Stimulated activated CD4-positive, alpha-beta T cell treated with anti-CD3 and anti-CD28 coated beads, Interleukin-2, amount 100 ng/mL, for 4 hours (primary cell): ENCODE measurements around the gene SPATA9.

Source experiments
- DNase-seq: peaks from one replicate; pipeline ENCODE4 v3.0.0-alpha.2; 2020; ENCODE audit warnings: low read depth

SPATA9 gene

DNA sequence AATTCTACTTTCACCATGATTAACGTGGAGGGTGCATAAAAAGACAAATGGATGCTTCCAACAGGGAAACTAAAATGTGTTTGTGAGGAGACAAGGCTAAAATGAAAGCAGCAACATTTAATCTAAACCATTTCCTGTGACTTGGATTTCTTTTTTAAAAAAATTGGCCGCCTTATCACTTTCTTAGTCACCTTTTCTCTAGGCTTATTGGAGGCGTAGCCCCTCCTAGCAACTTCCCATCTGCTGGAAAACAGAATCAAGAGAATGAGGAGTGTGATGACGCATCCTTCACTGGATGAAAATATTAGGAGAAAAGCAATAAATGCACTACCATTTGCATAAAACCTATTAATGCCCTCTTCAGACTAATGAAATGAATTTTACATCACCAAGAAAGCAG, 63.7 kb downstream of the SPATA9 start:
- no peak for DNase-seq

- DNase-seq, result no peak
Observed at GRCh38 chr5:95617057-95617456, 65.7 kb downstream of the SPATA9 start.

DNA sequence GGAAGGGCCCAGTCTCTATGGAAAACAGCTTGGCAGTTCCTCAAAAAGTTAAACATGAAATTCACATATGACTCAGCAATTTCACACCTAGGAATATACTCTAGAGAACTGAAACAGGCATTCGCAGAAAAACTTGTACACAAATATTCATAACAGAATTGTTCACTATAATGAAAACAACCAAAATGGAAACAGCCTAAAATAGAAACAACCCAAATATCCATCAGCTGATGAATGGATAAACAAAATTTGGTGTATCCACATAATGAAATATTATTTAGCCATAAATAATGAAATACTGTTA, 67.7 kb downstream of the SPATA9 start:
- no peak for DNase-seq

DNA sequence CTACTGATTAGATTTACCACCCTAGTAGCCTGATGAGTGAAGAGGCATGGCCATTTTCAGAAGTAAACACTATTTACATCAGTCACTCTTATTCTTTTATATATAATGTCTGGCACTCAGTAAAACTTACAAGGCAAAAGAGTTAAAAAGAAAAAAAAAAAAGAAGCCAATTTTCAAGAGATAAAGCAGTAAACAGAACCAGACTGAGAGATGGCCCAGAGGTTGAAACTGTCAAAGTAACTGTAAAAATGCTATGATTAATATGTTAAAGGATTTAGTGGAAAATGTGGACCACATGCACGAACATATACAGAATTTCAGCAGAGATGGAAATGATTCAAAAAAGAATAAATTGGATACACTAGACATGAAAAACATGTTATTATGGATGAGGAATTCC, 69.3 kb downstream of the SPATA9 start:
- DNase-seq, result no peak

DNA sequence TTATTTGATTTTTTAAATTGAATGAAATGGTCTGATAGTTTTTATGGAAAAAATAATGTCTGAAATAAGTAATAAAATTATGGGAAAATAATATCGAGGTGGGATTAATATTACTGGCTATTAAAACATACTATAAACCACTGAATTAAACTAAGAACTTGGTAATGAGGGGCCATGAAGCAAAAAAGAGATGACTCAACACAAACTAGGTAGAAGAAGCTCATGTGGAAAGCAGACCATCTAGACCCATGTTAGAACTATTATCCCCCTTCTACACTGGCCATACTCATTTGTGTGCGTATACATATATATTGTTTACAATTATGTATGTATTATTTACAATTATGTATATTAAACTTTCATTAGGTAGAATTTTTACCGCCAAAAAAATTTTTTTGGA, 71.4 kb downstream of the SPATA9 start:
- DNase-seq, result no peak

GRCh38 chr5:95610546-95610945, 72.2 kb downstream of the SPATA9 start:
- no peak for DNase-seq

DNA sequence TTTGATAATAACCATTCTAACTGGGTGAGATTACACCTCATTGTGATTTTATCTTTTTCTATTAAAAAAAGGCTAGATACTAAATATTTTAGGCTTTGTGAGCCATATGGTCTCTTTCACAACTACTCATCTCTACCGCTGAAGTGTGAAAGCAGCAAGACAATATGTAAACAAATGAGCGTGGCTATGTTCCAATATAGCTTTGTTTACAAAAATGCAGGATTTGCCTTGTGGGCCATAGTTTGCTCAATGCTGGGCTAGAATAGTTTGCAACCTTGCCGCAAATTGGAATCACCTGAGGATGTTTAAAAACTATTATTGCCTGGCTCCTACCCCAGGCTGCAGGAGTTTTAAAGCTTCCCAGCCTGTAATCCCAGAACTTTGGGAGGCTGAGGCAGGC, 73.1 kb downstream of the SPATA9 start:
- DNase-seq, result no peak
